ENCODE results near the gene HOXD3.

- TF ChIP-seq CTCF (IDR thresholded peaks at IDR 0.05) (no peak), POLR2AphosphoS5 (IDR thresholded peaks at IDR 0.05) (no peak)
Measured at GRCh38 chr2:176182671-176183070, 25.6 kb downstream of the HOXD3 start.
